H9 (cell line): ENCODE measurements around the gene LRSAM1. TPM values are rescaled to one million over a fixed set of nuclear protein-coding genes. Genes with fewer than 3 reads are reported as not detected.

Experiments
- DNase-seq: peaks from one replicate; pipeline ENCODE4 v3.0.0-alpha.2; 2017
- H2AFZ ChIP-seq: one replicate; pipeline ENCODE4 v1.6.1; 2013; ENCODE audit warnings: mild to moderate bottlenecking, low read length, control low read depth, moderate library complexity
- H2AK5ac ChIP-seq: 2 replicates; pipeline ENCODE4 v1.6.1; 2013; ENCODE audit warnings: low read length, control low read depth, mixed read lengths; ENCODE audit not compliant: insufficient read length
- H2BK120ac ChIP-seq: one replicate; pipeline ENCODE4 v1.6.1; 2013; ENCODE audit warnings: low read depth, mild to moderate bottlenecking, low read length, control low read depth, inconsistent platforms; ENCODE audit not compliant: poor library complexity, severe bottlenecking
- H2BK12ac ChIP-seq: 2 replicates; pipeline ENCODE4 v1.6.1; 2013; ENCODE audit warnings: low read length, control low read depth, mixed read lengths, low read depth; ENCODE audit not compliant: insufficient read length
- H2BK15ac ChIP-seq: 2 replicates; pipeline ENCODE4 v1.6.1; 2013; ENCODE audit warnings: low read depth, low read length, control low read depth
- H2BK20ac ChIP-seq: one replicate; pipeline ENCODE4 v1.6.1; 2013; ENCODE audit warnings: low read depth, mild to moderate bottlenecking, low read length, control low read depth, inconsistent platforms; ENCODE audit not compliant: poor library complexity, severe bottlenecking
- H2BK5ac ChIP-seq: 2 replicates; pipeline ENCODE4 v1.6.1; 2013; ENCODE audit warnings: low read length, control low read depth, mixed read lengths; ENCODE audit not compliant: insufficient read length
- H3K14ac ChIP-seq: 2 replicates; pipeline ENCODE4 v1.6.1; 2013; ENCODE audit warnings: low read length, control low read depth; ENCODE audit not compliant: insufficient read depth
- H3K18ac ChIP-seq: 2 replicates; pipeline ENCODE4 v1.6.1; 2013; ENCODE audit warnings: low read depth, mild to moderate bottlenecking, mixed read lengths, low read length, control low read depth; ENCODE audit not compliant: insufficient read length
- H3K23ac ChIP-seq: 2 replicates; pipeline ENCODE4 v1.6.1; 2013; ENCODE audit warnings: low read length, control low read depth, mixed read lengths, low read depth; ENCODE audit not compliant: insufficient read length
- H3K23me2 ChIP-seq: 2 replicates; pipeline ENCODE4 v1.6.1; 2013; ENCODE audit warnings: low read depth, mild to moderate bottlenecking, mixed read lengths, low read length, control low read depth; ENCODE audit not compliant: insufficient read length, poor library complexity, severe bottlenecking
- H3K27ac ChIP-seq: 2 replicates; pipeline ENCODE4 v1.5.1; 2013; ENCODE audit warnings: low read length, control low read depth, mixed read lengths, low read depth; ENCODE audit not compliant: insufficient read length
- H3K27me3 ChIP-seq: 2 replicates; pipeline ENCODE4 v1.6.1; 2013; ENCODE audit warnings: low read length, control low read depth, inconsistent platforms; ENCODE audit not compliant: insufficient read depth
- H3K4ac ChIP-seq: 2 replicates; pipeline ENCODE4 v1.6.1; 2013; ENCODE audit warnings: low read depth, mild to moderate bottlenecking, control low read depth, inconsistent platforms, low read length, moderate library complexity
- H3K4me1 ChIP-seq: 2 replicates; pipeline ENCODE4 v1.6.1; 2013; ENCODE audit warnings: low read length, control low read depth, inconsistent platforms; ENCODE audit not compliant: insufficient read depth
- H3K4me2 ChIP-seq: 2 replicates; pipeline ENCODE4 v1.6.1; 2013; ENCODE audit warnings: low read length, control low read depth, mixed read lengths; ENCODE audit not compliant: insufficient read length, insufficient read depth
- H3K56ac ChIP-seq: 2 replicates; pipeline ENCODE4 v1.6.1; 2013; ENCODE audit warnings: low read depth, mild to moderate bottlenecking, mixed read lengths, low read length, control low read depth; ENCODE audit not compliant: insufficient read length
- H3K79me1 ChIP-seq: 2 replicates; pipeline ENCODE4 v1.6.1; 2013; ENCODE audit warnings: low read depth, mild to moderate bottlenecking, moderate library complexity, low read length, control low read depth, inconsistent platforms; ENCODE audit not compliant: insufficient read depth, poor library complexity, severe bottlenecking
- H3K79me2 ChIP-seq: 2 replicates; pipeline ENCODE4 v1.6.1; 2013; ENCODE audit warnings: low read length, control low read depth, inconsistent platforms; ENCODE audit not compliant: insufficient read depth
- H3K9ac ChIP-seq: 2 replicates; pipeline ENCODE4 v1.6.1; 2013; ENCODE audit warnings: low read length, control low read depth, mixed read lengths; ENCODE audit not compliant: insufficient read length; ENCODE audit errors: extremely low read depth
- H3K9me3 ChIP-seq: one replicate; pipeline ENCODE4 v1.6.1; 2013; ENCODE audit warnings: low read depth, low read length, inconsistent platforms; ENCODE audit not compliant: control insufficient read depth
- H3T11ph ChIP-seq: one replicate; pipeline ENCODE4 v1.6.1; 2013; ENCODE audit warnings: mild to moderate bottlenecking, low read length, control low read depth, inconsistent platforms
- H4K20me1 ChIP-seq: one replicate; pipeline ENCODE4 v1.6.1; 2013; ENCODE audit not compliant: control insufficient read depth, insufficient read length, insufficient read depth
- H4K5ac ChIP-seq: 2 replicates; pipeline ENCODE4 v1.6.1; 2013; ENCODE audit warnings: low read depth, mild to moderate bottlenecking, mixed read lengths, low read length, control low read depth; ENCODE audit not compliant: insufficient read length
- H4K8ac ChIP-seq: replicated peaks from 2 replicates; pipeline ENCODE4 v1.6.1; 2013; ENCODE audit warnings: low read length, control low read depth, mixed read lengths, low read depth; ENCODE audit not compliant: insufficient read length
- H4K91ac ChIP-seq: 2 replicates; pipeline ENCODE4 v1.6.1; 2013; ENCODE audit warnings: low read depth, mild to moderate bottlenecking, moderate library complexity, mixed read lengths, low read length, control low read depth; ENCODE audit not compliant: insufficient read length
- H3K27ac Mint-ChIP-seq, 3 experiments: 2 replicates in 2 of 3; 3 replicates in 1 of 3; pipeline ENCODE4 v1.8.0; 2020 to 2021; ENCODE audit warnings: mixed read lengths in 3 of 3, mild to moderate bottlenecking in 1 of 3, moderate library complexity in 1 of 3
- H3K27me3 Mint-ChIP-seq: 2 replicates; pipeline ENCODE4 v1.8.0; 2021; ENCODE audit warnings: low read depth, mild to moderate bottlenecking, moderate library complexity, mixed read lengths
- H3K36me3 Mint-ChIP-seq, 3 experiments: 2 replicates in 2 of 3; 3 replicates in 1 of 3; pipeline ENCODE4 v1.8.0; 2020 to 2021; ENCODE audit warnings: low read depth in 3 of 3, mixed read lengths in 3 of 3; ENCODE audit not compliant: insufficient read depth in 1 of 3
- H3K4me1 Mint-ChIP-seq, 2 experiments: 2 replicates each; pipeline ENCODE4 v1.8.0; 2020; ENCODE audit warnings: mixed read lengths in 2 of 2
- H3K4me3 Mint-ChIP-seq, 2 experiments: 2 replicates in 1 of 2; 3 replicates in 1 of 2; pipeline ENCODE4 v1.8.0; 2020 to 2021; ENCODE audit warnings: mild to moderate bottlenecking in 2 of 2, mixed read lengths in 2 of 2, moderate library complexity in 1 of 2
- H3K9me3 Mint-ChIP-seq, 2 experiments: 2 replicates in 1 of 2; 3 replicates in 1 of 2; pipeline ENCODE4 v1.8.0; 2020; ENCODE audit warnings: mild to moderate bottlenecking in 2 of 2, mixed read lengths in 2 of 2, moderate library complexity in 1 of 2
- WGBS: extraction: QIAGEN DNeasy Blood & Tissue Kit; methylation state at CpG from one replicate; pipeline ENCODE4 v1.1.7; 2013; ENCODE audit warnings: missing lambda C conversion rate, low lambda C conversion rate, mixed read lengths; ENCODE audit not compliant: insufficient read length; ENCODE audit errors: extremely low coverage; 5-methylcytosine and 5-hydroxymethylcytosine counted together
- total RNA-seq: library from RNA; stranded (reverse); gene quantifications from 2 replicates; pipeline ENCODE4 v1.2.1, GENCODE V29; 2021
- TF ChIP-seq, protein P1 (sequence below): fragments of 200-600 bp; sonication (generic); conservative IDR thresholded peaks from 3 replicates; pipeline ENCODE4 v1.8.0; 2021; ENCODE audit warnings: antibody characterized with exemption, mild to moderate bottlenecking

Gene LRSAM1
- total RNA-seq, 1 experiment from 2014 or later = 16.2 TPM

DNA sequence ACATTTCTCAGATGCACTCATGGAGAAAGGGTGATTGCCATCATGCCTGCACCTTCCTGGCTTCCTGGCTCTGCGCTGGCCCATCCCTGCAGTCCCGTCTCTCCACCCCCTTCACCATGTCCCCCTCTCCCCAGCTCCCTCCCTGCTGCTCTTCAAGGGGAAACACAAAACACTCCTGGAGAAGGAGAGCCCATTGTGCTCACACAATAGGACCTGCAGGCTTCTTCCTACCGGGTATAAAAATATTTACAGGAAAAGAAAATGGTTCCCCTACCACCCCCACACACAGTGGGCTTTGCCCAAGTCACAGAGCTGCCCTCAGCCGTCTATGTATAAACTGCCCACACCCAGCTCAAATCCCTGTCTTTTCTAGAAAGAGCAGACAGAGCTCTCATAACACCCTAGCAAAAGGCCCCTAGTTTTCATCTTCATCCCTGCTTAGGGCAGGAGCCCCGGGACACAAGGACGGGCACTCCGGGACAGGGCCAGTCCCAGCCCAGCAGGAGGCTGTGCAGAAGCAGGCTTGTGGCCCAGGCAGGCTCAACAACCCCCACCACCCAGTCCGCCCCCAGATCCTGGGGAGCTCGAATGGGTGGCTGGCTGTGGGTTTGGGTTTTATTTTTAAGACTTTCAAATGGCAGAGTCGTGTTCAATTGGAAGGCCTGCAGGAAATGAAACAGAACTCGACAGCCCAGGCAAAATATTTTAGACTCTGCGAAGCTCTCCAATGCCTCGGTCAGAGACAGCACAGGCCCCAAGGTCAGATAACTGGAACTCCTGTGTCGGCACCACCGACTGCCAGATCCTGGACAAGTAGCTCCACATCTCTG is 77.3 kb downstream of the LRSAM1 start:
- no peaks in the 10 kb centered on the region for H3K79me2 ChIP-seq
- H3K27ac ChIP-seq = no peak overlapping the region
- H3K4me3 Mint-ChIP-seq = peak overlapping the region in 1 of 2 experiments; percentile 69; a peak in 2 of 5 replicates

More for the DNA sequence above, 77.3 kb downstream of the LRSAM1 start:
- Histone ChIP-seq H4K8ac (no peak overlapping the region), H3K14ac (no peak overlapping the region; the same call in 1 of the 2 replicates), H3K79me1 (no peaks in the 10 kb centered on the region), H2BK12ac (no peak overlapping the region), H4K91ac (no peak overlapping the region), H4K5ac (no peak overlapping the region), H3K4me1 (peaks cover 2% of the 10 kb centered on the region), H2AK5ac (no peak overlapping the region), H2BK15ac (no peak overlapping the region), H3K23me2 (no peaks in the 10 kb centered on the region), H2BK5ac (no peak overlapping the region), H2AFZ (no peak overlapping the region), H3K27me3 (no peaks in the 10 kb centered on the region), H3K9me3 (peaks cover 9% of the 10 kb centered on the region), H2BK20ac (no peak overlapping the region), H2BK120ac (no peak overlapping the region), H3K4ac (no peak overlapping the region), H3K9ac (no peak overlapping the region), H3K23ac (no peak overlapping the region), H3K18ac (no peak overlapping the region), H4K20me1 (no peaks in the 10 kb centered on the region), H3K4me2 (no peak overlapping the region), H3K56ac (no peak overlapping the region), H3T11ph (no peak overlapping the region)
- no CpG with 5 or more reads among the region's 15 CpGs for WGBS
- peaks cover 35 to 44% (median 41%) of the 10 kb centered on the region in 3 experiments for H3K36me3 Mint-ChIP-seq
- peaks cover 33 to 42% of the 10 kb centered on the region in 2 experiments for H3K4me1 Mint-ChIP-seq
- TF ChIP-seq, protein P1, sequence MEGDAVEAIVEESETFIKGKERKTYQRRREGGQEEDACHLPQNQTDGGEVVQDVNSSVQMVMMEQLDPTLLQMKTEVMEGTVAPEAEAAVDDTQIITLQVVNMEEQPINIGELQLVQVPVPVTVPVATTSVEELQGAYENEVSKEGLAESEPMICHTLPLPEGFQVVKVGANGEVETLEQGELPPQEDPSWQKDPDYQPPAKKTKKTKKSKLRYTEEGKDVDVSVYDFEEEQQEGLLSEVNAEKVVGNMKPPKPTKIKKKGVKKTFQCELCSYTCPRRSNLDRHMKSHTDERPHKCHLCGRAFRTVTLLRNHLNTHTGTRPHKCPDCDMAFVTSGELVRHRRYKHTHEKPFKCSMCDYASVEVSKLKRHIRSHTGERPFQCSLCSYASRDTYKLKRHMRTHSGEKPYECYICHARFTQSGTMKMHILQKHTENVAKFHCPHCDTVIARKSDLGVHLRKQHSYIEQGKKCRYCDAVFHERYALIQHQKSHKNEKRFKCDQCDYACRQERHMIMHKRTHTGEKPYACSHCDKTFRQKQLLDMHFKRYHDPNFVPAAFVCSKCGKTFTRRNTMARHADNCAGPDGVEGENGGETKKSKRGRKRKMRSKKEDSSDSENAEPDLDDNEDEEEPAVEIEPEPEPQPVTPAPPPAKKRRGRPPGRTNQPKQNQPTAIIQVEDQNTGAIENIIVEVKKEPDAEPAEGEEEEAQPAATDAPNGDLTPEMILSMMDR = no peak
- peaks cover 1% of the 10 kb centered on the region; the same call in 1 of the 2 replicates for H3K27me3 Mint-ChIP-seq
- H3K9me3 Mint-ChIP-seq = peaks cover 25 to 29% of the 10 kb centered on the region in 2 experiments
- DNase-seq = no peak
- H3K27ac Mint-ChIP-seq = peak overlapping the region; percentile 33 to 95 (median 92); a peak in 6 of 7 replicates
